Caco-2 (cell line): ENCODE results near the gene MEPE. TPM values are rescaled to one million over a fixed set of nuclear protein-coding genes. Genes with fewer than 3 reads are reported as not detected.

Experiments
- BruUV-seq: library from RNA; stranded (reverse); fragments of 400-500 nt; replicated peaks from 2 replicates; lab custom pipeline; 2021; lab: Mats Ljungman, UMichigan
- CTCF ChIA-PET: fragments of 300-600 bp; sonication (Branson Sonifier 250); formaldehyde crosslinking; loops from one replicate; lab custom pipeline; 2022; ENCODE audit warnings: antibody characterized with exemption; lab: Charles Lee
- POLR2A ChIA-PET: fragments of 300-600 bp; sonication (Branson Sonifier 250); formaldehyde crosslinking; loops from one replicate; lab custom pipeline; 2022; ENCODE audit warnings: antibody characterized with exemption; lab: Charles Lee
- DNase-seq, 2 experiments: peaks; one replicate each; pipeline versions ENCODE4 v3.0.0 to v3.0.0-alpha.2; 2020 to 2022
- H3K27me3 ChIP-seq: replicated peaks from 2 replicates; pipeline ENCODE4 v1.6.0; 2011; ENCODE audit warnings: low read length; ENCODE audit not compliant: control insufficient read depth, insufficient read depth
- H3K36me3 ChIP-seq: 2 replicates; pipeline ENCODE4 v1.5.1; 2011; ENCODE audit warnings: low read length; ENCODE audit not compliant: control insufficient read depth, insufficient read depth
- H3K4me1 ChIP-seq: fragments of 250-450 bp; sonication (Bioruptor Pico); 2 replicates; pipeline ENCODE4 v1.5.1; 2020; ENCODE audit warnings: mild to moderate bottlenecking
- H3K4me3 ChIP-seq: 2 replicates; pipeline ENCODE4 v1.5.1; 2011; ENCODE audit warnings: low read depth, mild to moderate bottlenecking, control low read depth, low read length
- H3K9me3 ChIP-seq: fragments of 250-450 bp; sonication (Bioruptor Pico); 2 replicates; pipeline ENCODE4 v1.5.1; 2020; ENCODE audit warnings: mild to moderate bottlenecking, moderate library complexity
- H3K27ac Mint-ChIP-seq: one replicate; pipeline ENCODE4 v1.8.0; 2022; ENCODE audit warnings: mixed read lengths; ENCODE audit not compliant: unreplicated experiment
- H3K27me3 Mint-ChIP-seq: one replicate; pipeline ENCODE4 v1.8.0; 2022; ENCODE audit warnings: mixed read lengths; ENCODE audit not compliant: insufficient read depth, unreplicated experiment
- H3K36me3 Mint-ChIP-seq: one replicate; pipeline ENCODE4 v1.8.0; 2022; ENCODE audit warnings: mild to moderate bottlenecking, mixed read lengths; ENCODE audit not compliant: insufficient read depth, unreplicated experiment
- H3K4me1 Mint-ChIP-seq: one replicate; pipeline ENCODE4 v1.8.0; 2022; ENCODE audit warnings: low read depth, mixed read lengths; ENCODE audit not compliant: unreplicated experiment
- H3K4me3 Mint-ChIP-seq: one replicate; pipeline ENCODE4 v1.8.0; 2022; ENCODE audit warnings: mild to moderate bottlenecking, moderate library complexity, mixed read lengths; ENCODE audit not compliant: unreplicated experiment
- H3K9me3 Mint-ChIP-seq: one replicate; pipeline ENCODE4 v1.8.0; 2022; ENCODE audit warnings: mixed read lengths; ENCODE audit not compliant: unreplicated experiment
- intact Hi-C: fragments of 100-400 bp; cut with micrococcal nuclease; formaldehyde crosslinking; loops from one replicate; pipeline ENCODE4 v1.10.0; 2022; ENCODE audit not compliant: unreplicated experiment
- total RNA-seq: library from RNA; stranded (reverse); gene quantifications from 2 replicates; pipeline ENCODE4 v1.2.3, GENCODE V29; 2022
- TF ChIP-seq, protein P1 (sequence below), 2 experiments: fragments of 200-600 bp in 1 of 2; IDR thresholded peaks; 1 replicate in 1 of 2; 2 replicates in 1 of 2; pipeline versions ENCODE4 v1.5.1 to v1.8.0; 2011 to 2022; ENCODE audit warnings: antibody characterized with exemption in 1 of 2, control low read depth in 1 of 2, inconsistent platforms in 1 of 2, low read depth in 1 of 2, low read length in 1 of 2, mild to moderate bottlenecking in 1 of 2, moderate library complexity in 1 of 2; ENCODE audit not compliant: insufficient read depth in 1 of 2, severe bottlenecking in 1 of 2, unreplicated experiment in 1 of 2

MEPE gene
- total RNA-seq, 1 experiment from 2014 or later = not detected

GRCh38 chr4:87838205-87838604, 5.4 kb downstream of the MEPE start:
- no peak for DNase-seq
- Mint-ChIP-seq H3K9me3 (no peaks in the 10 kb centered on the region), H3K27ac (no peak overlapping the region), H3K36me3 (no peaks in the 10 kb centered on the region), H3K4me3 (no peak overlapping the region), H3K4me1 (no peaks in the 10 kb centered on the region), H3K27me3 (peaks cover 15% of the 10 kb centered on the region)
- ChIA-PET POLR2A (no interaction called here), CTCF (interaction anchor here (0.6 to 1.9 kb wide), 7 partner anchors 13 to 879 kb away, joined by 3 to 7 read pairs (median 5); no protein-coding TSS in a partner anchor)
- Histone ChIP-seq H3K27me3 (no peaks in the 10 kb centered on the region), H3K4me1 (no peaks in the 10 kb centered on the region), H3K36me3 (no peaks in the 10 kb centered on the region), H3K9me3 (no peaks in the 10 kb centered on the region), H3K4me3 (no peak overlapping the region)
- intact Hi-C loops = no loop called here
- BruUV-seq = no TSS peak
- TF ChIP-seq, protein P1, sequence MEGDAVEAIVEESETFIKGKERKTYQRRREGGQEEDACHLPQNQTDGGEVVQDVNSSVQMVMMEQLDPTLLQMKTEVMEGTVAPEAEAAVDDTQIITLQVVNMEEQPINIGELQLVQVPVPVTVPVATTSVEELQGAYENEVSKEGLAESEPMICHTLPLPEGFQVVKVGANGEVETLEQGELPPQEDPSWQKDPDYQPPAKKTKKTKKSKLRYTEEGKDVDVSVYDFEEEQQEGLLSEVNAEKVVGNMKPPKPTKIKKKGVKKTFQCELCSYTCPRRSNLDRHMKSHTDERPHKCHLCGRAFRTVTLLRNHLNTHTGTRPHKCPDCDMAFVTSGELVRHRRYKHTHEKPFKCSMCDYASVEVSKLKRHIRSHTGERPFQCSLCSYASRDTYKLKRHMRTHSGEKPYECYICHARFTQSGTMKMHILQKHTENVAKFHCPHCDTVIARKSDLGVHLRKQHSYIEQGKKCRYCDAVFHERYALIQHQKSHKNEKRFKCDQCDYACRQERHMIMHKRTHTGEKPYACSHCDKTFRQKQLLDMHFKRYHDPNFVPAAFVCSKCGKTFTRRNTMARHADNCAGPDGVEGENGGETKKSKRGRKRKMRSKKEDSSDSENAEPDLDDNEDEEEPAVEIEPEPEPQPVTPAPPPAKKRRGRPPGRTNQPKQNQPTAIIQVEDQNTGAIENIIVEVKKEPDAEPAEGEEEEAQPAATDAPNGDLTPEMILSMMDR (IDR thresholded peaks at IDR 0.05; ENCODE audit: insufficient read depth in 1 of 2, low read depth in 1 of 2, low read length in 1 of 2, severe bottlenecking in 1 of 2, unreplicated experiment in 1 of 2) = peak; percentile 24 to 40

- TF ChIP-seq, protein P1 (IDR thresholded peaks at IDR 0.05; ENCODE audit: insufficient read depth in 1 of 2, low read depth in 1 of 2, low read length in 1 of 2, severe bottlenecking in 1 of 2, unreplicated experiment in 1 of 2) = peak; percentile 38 to 60
- POLR2A ChIA-PET = no interaction called here
- Histone ChIP-seq H3K27me3 (no peaks in the 10 kb centered on the region), H3K4me3 (no peak overlapping the region), H3K9me3 (no peaks in the 10 kb centered on the region), H3K36me3 (no peaks in the 10 kb centered on the region), H3K4me1 (no peaks in the 10 kb centered on the region)
- no peak overlapping the region for H3K27ac Mint-ChIP-seq
- no TSS peak for BruUV-seq
- no peaks in the 10 kb centered on the region for H3K4me1 Mint-ChIP-seq
- peak in 1 of 2 experiments; percentile 34 for DNase-seq
- intact Hi-C loops = loop anchor here (1.0 kb wide), 2 partner anchors 160 to 295 kb away; no protein-coding TSS in a partner anchor
- H3K9me3 Mint-ChIP-seq = no peaks in the 10 kb centered on the region
- CTCF ChIA-PET = interaction anchor here (0.7 to 1.9 kb wide), 5 partner anchors 10 to 295 kb away, joined by 4 to 6 read pairs (median 5); no protein-coding TSS in a partner anchor
- H3K27me3 Mint-ChIP-seq = peaks cover 17% of the 10 kb centered on the region
- no peaks in the 10 kb centered on the region for H3K36me3 Mint-ChIP-seq
- no peak overlapping the region for H3K4me3 Mint-ChIP-seq
Measured at GRCh38 chr4:87838890-87839591, 6.3 kb downstream of the MEPE start.

- Mint-ChIP-seq H3K36me3 (no peaks in the 10 kb centered on the region), H3K27me3 (peaks cover 15% of the 10 kb centered on the region), H3K4me3 (no peak overlapping the region), H3K9me3 (no peaks in the 10 kb centered on the region), H3K27ac (no peak overlapping the region), H3K4me1 (no peaks in the 10 kb centered on the region)
- no TSS peak for BruUV-seq
- intact Hi-C loops = loop anchor here (1.0 kb wide), 2 partner anchors 160 to 295 kb away; no protein-coding TSS in a partner anchor
- ChIA-PET POLR2A (no interaction called here), CTCF (interaction anchor here (1.5 kb wide), 1 partner anchor 10 kb away, joined by 4 read pairs; no protein-coding TSS in a partner anchor)
- Histone ChIP-seq H3K4me3 (no peak overlapping the region), H3K4me1 (no peaks in the 10 kb centered on the region), H3K9me3 (no peaks in the 10 kb centered on the region), H3K27me3 (no peaks in the 10 kb centered on the region), H3K36me3 (no peaks in the 10 kb centered on the region)
- DNase-seq = no peak
- TF ChIP-seq, protein P1 (IDR thresholded peaks at IDR 0.05; ENCODE audit: insufficient read depth in 1 of 2, low read depth in 1 of 2, low read length in 1 of 2, severe bottlenecking in 1 of 2, unreplicated experiment in 1 of 2) = no peak
Measured at GRCh38 chr4:87839592-87839946, 6.8 kb downstream of the MEPE start.
